ENCODE results near the gene SRGAP3.

SRGAP3 gene

GRCh38 chr3:8954938-8955763 lies 294.3 kb downstream of the SRGAP3 start:
- no peak for TF ChIP-seq EZH2phosphoT487 (IDR thresholded peaks at IDR 0.05; ENCODE audit: low read depth)
- no peak for TF ChIP-seq CTCF (IDR thresholded peaks at IDR 0.05; ENCODE audit: low read depth, low read length)
- Histone ChIP-seq H3K9ac (ENCODE audit: low read length) (peak overlapping the region; percentile 22; the same call in 1 of the 2 replicates), H3K4me1 (ENCODE audit: low read length) (peaks cover 43% of the 10 kb centered on the region), H3K9me3 (ENCODE audit: insufficient read depth, low read length) (no peaks in the 10 kb centered on the region), H3K79me2 (ENCODE audit: low read length) (peaks cover 82% of the 10 kb centered on the region), H4K20me1 (ENCODE audit: insufficient read depth, low read length) (peaks cover 20% of the 10 kb centered on the region), H3K36me3 (replicated peaks; ENCODE audit: low read depth, low read length) (peaks cover 33% of the 10 kb centered on the region), H3K27me3 (ENCODE audit: low read depth, low read length) (no peaks in the 10 kb centered on the region), H3K4me3 (ENCODE audit: low read length) (peak overlapping the region; percentile 39), H3K4me2 (ENCODE audit: low read length) (peak overlapping the region; percentile 63), H2AFZ (ENCODE audit: low read depth, low read length) (no peak overlapping the region), H3K27ac (ENCODE audit: low read length) (peak overlapping the region; percentile 82)

GRCh38 chr3:8953313-8953712 lies 296.1 kb downstream of the SRGAP3 start:
- H3K9ac ChIP-seq (ENCODE audit: low read length), result no peak overlapping the region
- H3K4me2 ChIP-seq (ENCODE audit: low read length), result no peak overlapping the region
- no peak overlapping the region for H2AFZ ChIP-seq (ENCODE audit: low read depth, low read length)
- no peak overlapping the region for H3K4me3 ChIP-seq (ENCODE audit: low read length)
- H3K27ac ChIP-seq (ENCODE audit: low read length), result no peak overlapping the region
- H3K4me1 ChIP-seq (ENCODE audit: low read length), result peaks cover 46% of the 10 kb centered on the region
- peaks cover 85% of the 10 kb centered on the region for H3K79me2 ChIP-seq (ENCODE audit: low read length)
- H4K20me1 ChIP-seq (ENCODE audit: insufficient read depth, low read length), result peaks cover 30% of the 10 kb centered on the region
- no peak for TF ChIP-seq CTCF (IDR thresholded peaks at IDR 0.05; ENCODE audit: low read depth, low read length)
- TF ChIP-seq EZH2phosphoT487 (IDR thresholded peaks at IDR 0.05; ENCODE audit: low read depth), result no peak
- no peaks in the 10 kb centered on the region for H3K27me3 ChIP-seq (ENCODE audit: low read depth, low read length)
- no peaks in the 10 kb centered on the region for H3K9me3 ChIP-seq (ENCODE audit: insufficient read depth, low read length)
- H3K36me3 ChIP-seq (replicated peaks; ENCODE audit: low read depth, low read length), result peaks cover 27% of the 10 kb centered on the region

- Histone ChIP-seq H3K36me3 (replicated peaks; ENCODE audit: low read depth, low read length) (peaks cover 20% of the 10 kb centered on the region), H3K9me3 (ENCODE audit: insufficient read depth, low read length) (no peaks in the 10 kb centered on the region), H3K4me3 (ENCODE audit: low read length) (no peak overlapping the region), H3K27ac (ENCODE audit: low read length) (no peak overlapping the region), H3K9ac (ENCODE audit: low read length) (no peak overlapping the region), H3K27me3 (ENCODE audit: low read depth, low read length) (no peaks in the 10 kb centered on the region), H4K20me1 (ENCODE audit: insufficient read depth, low read length) (peaks cover 30% of the 10 kb centered on the region), H3K79me2 (ENCODE audit: low read length) (peaks cover 89% of the 10 kb centered on the region), H3K4me2 (ENCODE audit: low read length) (no peak overlapping the region), H3K4me1 (ENCODE audit: low read length) (peaks cover 52% of the 10 kb centered on the region), H2AFZ (ENCODE audit: low read depth, low read length) (no peak overlapping the region)
- no peak for TF ChIP-seq CTCF (IDR thresholded peaks at IDR 0.05; ENCODE audit: low read depth, low read length)
- TF ChIP-seq EZH2phosphoT487 (IDR thresholded peaks at IDR 0.05; ENCODE audit: low read depth), result no peak
Measured at GRCh38 chr3:8952130-8952529, 297.3 kb downstream of the SRGAP3 start.

GRCh38 chr3:8945890-8946600 lies 303.4 kb downstream of the SRGAP3 start:
- H2AFZ ChIP-seq (ENCODE audit: low read depth, low read length), result no peak overlapping the region
- no peak overlapping the region for H3K4me2 ChIP-seq (ENCODE audit: low read length)
- peaks cover 3% of the 10 kb centered on the region; the same call in 1 of the 2 replicates for H3K9me3 ChIP-seq (ENCODE audit: insufficient read depth, low read length)
- TF ChIP-seq CTCF (IDR thresholded peaks at IDR 0.05; ENCODE audit: low read depth, low read length) (no peak), EZH2phosphoT487 (IDR thresholded peaks at IDR 0.05; ENCODE audit: low read depth) (no peak)
- H3K27me3 ChIP-seq (ENCODE audit: low read depth, low read length), result no peaks in the 10 kb centered on the region
- H3K36me3 ChIP-seq (replicated peaks; ENCODE audit: low read depth, low read length), result peaks cover 59% of the 10 kb centered on the region
- H3K27ac ChIP-seq (ENCODE audit: low read length), result no peak overlapping the region
- H4K20me1 ChIP-seq (ENCODE audit: insufficient read depth, low read length), result peaks cover 18% of the 10 kb centered on the region
- peaks cover 35% of the 10 kb centered on the region for H3K79me2 ChIP-seq (ENCODE audit: low read length)
- no peak overlapping the region for H3K9ac ChIP-seq (ENCODE audit: low read length)
- H3K4me1 ChIP-seq (ENCODE audit: low read length), result peaks cover 16% of the 10 kb centered on the region
- no peak overlapping the region for H3K4me3 ChIP-seq (ENCODE audit: low read length)

Data from OCI-LY3 (cell line).